Measurements from ENCODE around the gene XRCC4. TPM values are rescaled to one million over a fixed set of nuclear protein-coding genes. Genes with fewer than 3 reads are reported as not detected.

XRCC4 gene
- total RNA-seq, 1 donor from 2014 or later, result 10.2 TPM

- Mint-ChIP-seq H3K27me3 (ENCODE audit: insufficient read depth) (no peaks in the 10 kb centered on the region), H3K4me1 (ENCODE audit: low read depth) (no peaks in the 10 kb centered on the region), H3K9me3 (no peaks in the 10 kb centered on the region), H3K4me3 (no peak overlapping the region), H3K27ac (no peak overlapping the region), H3K36me3 (ENCODE audit: low read depth) (no peaks in the 10 kb centered on the region)
- intact Hi-C loops (cut with micrococcal nuclease), result no loop called here
- no peak for DNase-seq (ENCODE audit: low spot score)
Measured at GRCh38 chr5:83179966-83180365, 102.6 kb downstream of the XRCC4 start.

GRCh38 chr5:83184534-83184933, 107.2 kb downstream of the XRCC4 start:
- Mint-ChIP-seq H3K9me3 (no peaks in the 10 kb centered on the region), H3K36me3 (ENCODE audit: low read depth) (no peaks in the 10 kb centered on the region), H3K4me3 (no peak overlapping the region), H3K27me3 (ENCODE audit: insufficient read depth) (no peaks in the 10 kb centered on the region), H3K4me1 (ENCODE audit: low read depth) (no peaks in the 10 kb centered on the region), H3K27ac (no peak overlapping the region)
- intact Hi-C loops (cut with micrococcal nuclease), result no loop called here
- no peak for DNase-seq (ENCODE audit: low spot score)

GRCh38 chr5:83192947-83193346, 115.6 kb downstream of the XRCC4 start:
- intact Hi-C loops (cut with micrococcal nuclease), result no loop called here
- Mint-ChIP-seq H3K4me1 (ENCODE audit: low read depth) (no peaks in the 10 kb centered on the region), H3K36me3 (ENCODE audit: low read depth) (no peaks in the 10 kb centered on the region), H3K9me3 (no peaks in the 10 kb centered on the region), H3K27me3 (ENCODE audit: insufficient read depth) (no peaks in the 10 kb centered on the region), H3K4me3 (no peak overlapping the region), H3K27ac (no peak overlapping the region)
- DNase-seq (ENCODE audit: low spot score), result no peak

- no peak for DNase-seq (ENCODE audit: low spot score)
- Mint-ChIP-seq H3K36me3 (ENCODE audit: low read depth) (no peaks in the 10 kb centered on the region), H3K27me3 (ENCODE audit: insufficient read depth) (no peaks in the 10 kb centered on the region), H3K4me3 (no peak overlapping the region), H3K9me3 (no peaks in the 10 kb centered on the region), H3K27ac (no peak overlapping the region), H3K4me1 (ENCODE audit: low read depth) (no peaks in the 10 kb centered on the region)
- intact Hi-C loops (cut with micrococcal nuclease), result no loop called here
Measured at GRCh38 chr5:83197326-83197967, 120.1 kb downstream of the XRCC4 start.

GRCh38 chr5:83199126-83199525, 121.8 kb downstream of the XRCC4 start:
- Mint-ChIP-seq H3K27me3 (ENCODE audit: insufficient read depth) (no peaks in the 10 kb centered on the region), H3K36me3 (ENCODE audit: low read depth) (no peaks in the 10 kb centered on the region), H3K4me3 (no peak overlapping the region), H3K27ac (no peak overlapping the region), H3K9me3 (no peaks in the 10 kb centered on the region), H3K4me1 (ENCODE audit: low read depth) (no peaks in the 10 kb centered on the region)
- DNase-seq (ENCODE audit: low spot score), result no peak
- intact Hi-C loops (cut with micrococcal nuclease), result no loop called here

GRCh38 chr5:83204651-83205050, 127.3 kb downstream of the XRCC4 start:
- H3K36me3 Mint-ChIP-seq (ENCODE audit: low read depth), result no peaks in the 10 kb centered on the region
- no peaks in the 10 kb centered on the region for H3K4me1 Mint-ChIP-seq (ENCODE audit: low read depth)
- H3K4me3 Mint-ChIP-seq, result no peak overlapping the region
- H3K9me3 Mint-ChIP-seq, result no peaks in the 10 kb centered on the region
- DNase-seq (ENCODE audit: low spot score), result no peak
- intact Hi-C loops (cut with micrococcal nuclease), result no loop called here
- no peak overlapping the region for H3K27ac Mint-ChIP-seq
- H3K27me3 Mint-ChIP-seq (ENCODE audit: insufficient read depth), result no peaks in the 10 kb centered on the region

- intact Hi-C loops (cut with micrococcal nuclease), result no loop called here
- Mint-ChIP-seq H3K27me3 (ENCODE audit: insufficient read depth) (no peaks in the 10 kb centered on the region), H3K9me3 (no peaks in the 10 kb centered on the region), H3K36me3 (ENCODE audit: low read depth) (no peaks in the 10 kb centered on the region), H3K27ac (no peak overlapping the region), H3K4me1 (ENCODE audit: low read depth) (no peaks in the 10 kb centered on the region), H3K4me3 (no peak overlapping the region)
- DNase-seq (ENCODE audit: low spot score), result no peak
Measured at GRCh38 chr5:83209963-83210362, 132.6 kb downstream of the XRCC4 start.

- no peaks in the 10 kb centered on the region for H3K36me3 Mint-ChIP-seq (ENCODE audit: low read depth)
- no peak overlapping the region for H3K27ac Mint-ChIP-seq
- H3K27me3 Mint-ChIP-seq (ENCODE audit: insufficient read depth), result no peaks in the 10 kb centered on the region
- no peaks in the 10 kb centered on the region for H3K4me1 Mint-ChIP-seq (ENCODE audit: low read depth)
- no peak overlapping the region for H3K4me3 Mint-ChIP-seq
- no peaks in the 10 kb centered on the region for H3K9me3 Mint-ChIP-seq
- intact Hi-C loops (cut with micrococcal nuclease), result no loop called here
- DNase-seq (ENCODE audit: low spot score), result no peak
Measured at GRCh38 chr5:83219077-83219476, 141.7 kb downstream of the XRCC4 start.

- intact Hi-C loops (cut with micrococcal nuclease), result no loop called here
- Mint-ChIP-seq H3K9me3 (no peaks in the 10 kb centered on the region), H3K36me3 (ENCODE audit: low read depth) (no peaks in the 10 kb centered on the region), H3K4me1 (ENCODE audit: low read depth) (no peaks in the 10 kb centered on the region), H3K27me3 (ENCODE audit: insufficient read depth) (no peaks in the 10 kb centered on the region), H3K27ac (no peak overlapping the region), H3K4me3 (no peak overlapping the region)
- DNase-seq (ENCODE audit: low spot score), result no peak
Measured at GRCh38 chr5:83219495-83219894, 142.1 kb downstream of the XRCC4 start.

- intact Hi-C loops (cut with micrococcal nuclease), result no loop called here
- H3K27ac Mint-ChIP-seq, result no peak overlapping the region
Measured at GRCh38 chr5:83220331-83220730, 143.0 kb downstream of the XRCC4 start.

GRCh38 chr5:83222906-83223305, 145.6 kb downstream of the XRCC4 start:
- H3K36me3 Mint-ChIP-seq (ENCODE audit: low read depth), result no peaks in the 10 kb centered on the region
- H3K9me3 Mint-ChIP-seq, result no peaks in the 10 kb centered on the region
- no peak overlapping the region for H3K4me3 Mint-ChIP-seq
- intact Hi-C loops (cut with micrococcal nuclease), result no loop called here
- H3K27ac Mint-ChIP-seq, result no peak overlapping the region
- H3K4me1 Mint-ChIP-seq (ENCODE audit: low read depth), result no peaks in the 10 kb centered on the region
- no peaks in the 10 kb centered on the region for H3K27me3 Mint-ChIP-seq (ENCODE audit: insufficient read depth)
- DNase-seq (ENCODE audit: low spot score), result no peak

More at GRCh38 chr5:83220331-83220730, 143.0 kb downstream of the XRCC4 start:
- DNase-seq (ENCODE audit: low spot score), result no peak
- no peaks in the 10 kb centered on the region for H3K9me3 Mint-ChIP-seq
- no peaks in the 10 kb centered on the region for H3K27me3 Mint-ChIP-seq (ENCODE audit: insufficient read depth)
- H3K36me3 Mint-ChIP-seq (ENCODE audit: low read depth), result no peaks in the 10 kb centered on the region
- no peaks in the 10 kb centered on the region for H3K4me1 Mint-ChIP-seq (ENCODE audit: low read depth)
- H3K4me3 Mint-ChIP-seq, result no peak overlapping the region

GRCh38 chr5:83227611-83228010, 150.3 kb downstream of the XRCC4 start:
- DNase-seq (ENCODE audit: low spot score), result no peak
- Mint-ChIP-seq H3K4me1 (ENCODE audit: low read depth) (no peaks in the 10 kb centered on the region), H3K36me3 (ENCODE audit: low read depth) (no peaks in the 10 kb centered on the region), H3K9me3 (no peaks in the 10 kb centered on the region), H3K27me3 (ENCODE audit: insufficient read depth) (no peaks in the 10 kb centered on the region), H3K4me3 (no peak overlapping the region), H3K27ac (no peak overlapping the region)
- intact Hi-C loops (cut with micrococcal nuclease), result no loop called here

GRCh38 chr5:83230511-83230910, 153.2 kb downstream of the XRCC4 start:
- Mint-ChIP-seq H3K4me1 (ENCODE audit: low read depth) (no peaks in the 10 kb centered on the region), H3K4me3 (no peak overlapping the region), H3K9me3 (no peaks in the 10 kb centered on the region), H3K27me3 (ENCODE audit: insufficient read depth) (no peaks in the 10 kb centered on the region), H3K27ac (no peak overlapping the region), H3K36me3 (ENCODE audit: low read depth) (no peaks in the 10 kb centered on the region)
- intact Hi-C loops (cut with micrococcal nuclease), result no loop called here
- no peak for DNase-seq (ENCODE audit: low spot score)

- intact Hi-C loops (cut with micrococcal nuclease), result no loop called here
- no peaks in the 10 kb centered on the region for H3K9me3 Mint-ChIP-seq
- DNase-seq (ENCODE audit: low spot score), result no peak
- no peaks in the 10 kb centered on the region for H3K36me3 Mint-ChIP-seq (ENCODE audit: low read depth)
- H3K4me3 Mint-ChIP-seq, result no peak overlapping the region
- H3K4me1 Mint-ChIP-seq (ENCODE audit: low read depth), result no peaks in the 10 kb centered on the region
- no peaks in the 10 kb centered on the region for H3K27me3 Mint-ChIP-seq (ENCODE audit: insufficient read depth)
- H3K27ac Mint-ChIP-seq, result no peak overlapping the region
Measured at GRCh38 chr5:83244516-83244915, 167.2 kb downstream of the XRCC4 start.
